GM19463 (cell line): ENCODE results near the gene UBR4.

Experiments
- ATAC-seq: cut with Tn5 transposase; IDR thresholded peaks from one replicate; pipeline ENCODE4 v1.9.1; 2021; ENCODE audit warnings: mild to moderate bottlenecking, moderate library complexity; ENCODE audit not compliant: unreplicated experiment

UBR4 gene

GRCh38 chr1:19151537-19151936 is 58.5 kb downstream of the UBR4 start:
- no peak for ATAC-seq

GRCh38 chr1:19149736-19150135 is 60.3 kb downstream of the UBR4 start:
- ATAC-seq = no peak

GRCh38 chr1:19140465-19140864 is 69.6 kb downstream of the UBR4 start:
- no peak for ATAC-seq

- ATAC-seq = no peak
Measured at GRCh38 chr1:19139711-19140110, 70.4 kb downstream of the UBR4 start.

GRCh38 chr1:19138958-19139581 is 71.0 kb downstream of the UBR4 start:
- ATAC-seq = no peak

GRCh38 chr1:19138331-19138730 is 71.7 kb downstream of the UBR4 start:
- ATAC-seq = no peak

- no peak for ATAC-seq
Measured at GRCh38 chr1:19137158-19137557, 72.9 kb downstream of the UBR4 start.

- no peak for ATAC-seq
Measured at GRCh38 chr1:19133360-19133759, 76.7 kb downstream of the UBR4 start.

GRCh38 chr1:19130468-19130867 is 79.6 kb downstream of the UBR4 start:
- ATAC-seq = no peak

- no peak for ATAC-seq
Measured at GRCh38 chr1:19128968-19129514, 81.0 kb downstream of the UBR4 start.

- ATAC-seq = no peak
Measured at GRCh38 chr1:19124273-19124672, 85.8 kb downstream of the UBR4 start.

- no peak for ATAC-seq
Measured at GRCh38 chr1:19123837-19124236, 86.2 kb downstream of the UBR4 start.

- ATAC-seq = no peak
Measured at GRCh38 chr1:19122668-19123067, 87.4 kb downstream of the UBR4 start.

GRCh38 chr1:19121192-19121591 is 88.9 kb downstream of the UBR4 start:
- ATAC-seq = no peak

GRCh38 chr1:19120070-19120469 is 90.0 kb downstream of the UBR4 start:
- ATAC-seq = no peak

GRCh38 chr1:19115082-19115808 is 94.8 kb downstream of the UBR4 start:
- ATAC-seq = no peak

- ATAC-seq = no peak
Measured at GRCh38 chr1:19113697-19114092, 96.4 kb downstream of the UBR4 start.

GRCh38 chr1:19112891-19113696 is 97.0 kb downstream of the UBR4 start:
- no peak for ATAC-seq

- ATAC-seq = no peak
Measured at GRCh38 chr1:19110257-19110927, 99.7 kb downstream of the UBR4 start.

GRCh38 chr1:19109545-19109944 is 100.5 kb downstream of the UBR4 start:
- no peak for ATAC-seq

GRCh38 chr1:19101244-19101643 is 108.8 kb downstream of the UBR4 start:
- no peak for ATAC-seq
